ENCODE results near the gene AP2A2. TPM values are rescaled to one million over a fixed set of nuclear protein-coding genes. Genes with fewer than 3 reads are reported as not detected.

Gene AP2A2
- total RNA-seq, 1 donor = 50.7 TPM

- Histone ChIP-seq H3K9me3 (ENCODE audit: low read depth, low read length) (no peaks in the 10 kb centered on the region), H3K4me1 (ENCODE audit: insufficient read depth, low read length) (no peaks in the 10 kb centered on the region), H3K27ac (ENCODE audit: low read depth, low read length) (no peak overlapping the region), H4K20me1 (ENCODE audit: insufficient read depth, low read length) (no peaks in the 10 kb centered on the region), H3K36me3 (ENCODE audit: insufficient read depth, low read length) (no peaks in the 10 kb centered on the region), H2AFZ (ENCODE audit: low read length) (no peak overlapping the region), H3K4me2 (ENCODE audit: insufficient read depth, low read length) (no peak overlapping the region), H3K79me2 (ENCODE audit: insufficient read depth, low read length) (no peaks in the 10 kb centered on the region), H3K27me3 (ENCODE audit: insufficient read depth, low read length) (no peaks in the 10 kb centered on the region), H3K4me3 (ENCODE audit: insufficient read depth, low read length) (no peak overlapping the region)
- TF ChIP-seq CTCF (IDR thresholded peaks at IDR 0.05; ENCODE audit: extremely low read depth, low read depth, low read length) = no peak
- no peak for DNase-seq (ENCODE audit: insufficient read length, low spot score, missing footprints)
Measured at GRCh38 chr11:1034456-1035295, 109.0 kb downstream of the AP2A2 start.

DNA sequence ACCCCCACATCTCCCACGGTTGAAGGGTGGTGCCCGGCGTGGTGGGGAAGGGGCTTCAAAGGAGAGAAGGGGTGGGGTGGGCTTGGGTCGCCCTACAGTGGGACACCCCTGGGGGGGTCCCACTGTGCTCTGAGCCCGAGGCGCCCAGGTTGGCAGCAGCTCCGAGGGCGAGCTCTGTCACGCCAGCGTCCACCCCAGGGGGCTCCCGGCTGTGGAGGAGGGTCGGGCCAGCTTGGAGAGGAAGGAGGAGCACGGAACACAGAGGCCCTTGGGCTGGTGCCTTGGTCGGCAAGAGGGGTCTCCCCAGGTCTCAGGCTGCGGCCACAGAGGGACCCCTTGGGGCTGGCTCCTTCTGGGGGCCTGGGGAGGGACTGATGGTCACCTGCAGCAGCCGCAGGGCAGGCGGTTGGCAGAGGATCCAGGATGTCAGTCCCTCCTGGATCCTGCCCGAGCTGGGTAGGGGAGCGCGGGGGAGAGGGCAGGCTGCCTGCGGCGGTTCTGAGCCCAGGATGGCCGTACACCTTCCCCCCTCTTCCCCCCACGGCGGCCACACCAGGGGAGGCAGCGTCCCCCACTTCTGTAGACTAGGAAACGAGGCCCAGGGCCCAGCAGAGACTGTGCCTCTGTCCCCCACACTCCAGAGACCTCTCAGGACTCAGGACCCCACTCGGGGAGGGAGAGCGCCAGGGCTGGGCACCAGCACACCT lies 110.1 kb downstream of the AP2A2 start:
- no peaks in the 10 kb centered on the region for H4K20me1 ChIP-seq (ENCODE audit: insufficient read depth, low read length)
- H3K4me3 ChIP-seq (ENCODE audit: insufficient read depth, low read length) = no peak overlapping the region
- peaks cover 2% of the 10 kb centered on the region for H3K4me1 ChIP-seq (ENCODE audit: insufficient read depth, low read length)
- no peaks in the 10 kb centered on the region for H3K27me3 ChIP-seq (ENCODE audit: insufficient read depth, low read length)
- DNase-seq (ENCODE audit: insufficient read length, low spot score, missing footprints) = no peak
- no peaks in the 10 kb centered on the region for H3K9me3 ChIP-seq (ENCODE audit: low read depth, low read length)
- no peak overlapping the region for H3K4me2 ChIP-seq (ENCODE audit: insufficient read depth, low read length)
- no peaks in the 10 kb centered on the region for H3K36me3 ChIP-seq (ENCODE audit: insufficient read depth, low read length)
- no peak for TF ChIP-seq CTCF (IDR thresholded peaks at IDR 0.05; ENCODE audit: extremely low read depth, low read depth, low read length)
- no peaks in the 10 kb centered on the region for H3K79me2 ChIP-seq (ENCODE audit: insufficient read depth, low read length)
- H3K27ac ChIP-seq (ENCODE audit: low read depth, low read length) = no peak overlapping the region
- H2AFZ ChIP-seq (ENCODE audit: low read length) = no peak overlapping the region

DNA sequence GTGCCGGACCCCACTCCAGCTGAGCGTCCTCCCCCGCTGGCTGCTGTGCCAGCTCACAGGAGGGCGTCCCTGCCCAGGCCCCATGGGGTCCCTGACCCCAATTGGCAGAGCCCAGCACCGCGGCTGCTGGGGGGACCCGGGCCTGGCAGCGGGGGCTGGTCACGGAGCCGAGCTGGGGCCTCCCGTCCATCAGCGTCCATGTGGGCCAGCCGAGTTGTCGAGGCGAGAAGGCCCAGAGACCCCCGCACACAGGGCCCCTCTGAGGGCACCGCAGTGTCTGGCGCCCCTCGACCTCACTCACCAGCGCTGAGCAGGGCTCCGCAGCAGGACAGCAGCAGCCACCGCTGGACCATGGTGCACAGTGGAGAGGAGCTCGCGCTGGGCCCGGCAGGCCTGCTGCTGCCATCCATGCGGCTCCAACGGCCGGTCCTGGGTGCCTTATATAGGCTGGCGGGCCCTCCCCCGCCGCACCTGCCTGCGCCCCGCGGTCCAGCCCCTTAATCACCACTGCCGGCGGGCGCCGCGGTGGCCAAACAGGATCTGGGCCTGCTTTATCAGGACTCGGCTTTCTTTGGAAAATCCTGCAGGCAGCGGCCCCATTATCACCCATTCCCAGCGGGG lies 110.7 kb downstream of the AP2A2 start, which contains the start of gene MUC6:
TSS of gene MUC6 (minus strand) at position 416 of the 621 bp plus-strand sequence. CDS start at position 353, 63 bp downstream.
- Histone ChIP-seq H4K20me1 (ENCODE audit: insufficient read depth, low read length) (no peaks in the 10 kb centered on the region), H2AFZ (ENCODE audit: low read length) (no peak within 1 kb of the TSS), H3K4me3 (ENCODE audit: insufficient read depth, low read length) (no peak within 1 kb of the TSS), H3K4me1 (ENCODE audit: insufficient read depth, low read length) (peaks cover 2% of the 10 kb centered on the region), H3K9me3 (ENCODE audit: low read depth, low read length) (no peaks in the 10 kb centered on the region), H3K79me2 (ENCODE audit: insufficient read depth, low read length) (no peaks in the 10 kb centered on the region), H3K4me2 (ENCODE audit: insufficient read depth, low read length) (no peak within 1 kb of the TSS), H3K27me3 (ENCODE audit: insufficient read depth, low read length) (no peaks in the 10 kb centered on the region), H3K36me3 (ENCODE audit: insufficient read depth, low read length) (no peaks in the 10 kb centered on the region), H3K27ac (ENCODE audit: low read depth, low read length) (no peak within 1 kb of the TSS)
- DNase-seq (ENCODE audit: insufficient read length, low spot score, missing footprints) = no peak
- no peak for TF ChIP-seq CTCF (IDR thresholded peaks at IDR 0.05; ENCODE audit: extremely low read depth, low read depth, low read length)

DNA sequence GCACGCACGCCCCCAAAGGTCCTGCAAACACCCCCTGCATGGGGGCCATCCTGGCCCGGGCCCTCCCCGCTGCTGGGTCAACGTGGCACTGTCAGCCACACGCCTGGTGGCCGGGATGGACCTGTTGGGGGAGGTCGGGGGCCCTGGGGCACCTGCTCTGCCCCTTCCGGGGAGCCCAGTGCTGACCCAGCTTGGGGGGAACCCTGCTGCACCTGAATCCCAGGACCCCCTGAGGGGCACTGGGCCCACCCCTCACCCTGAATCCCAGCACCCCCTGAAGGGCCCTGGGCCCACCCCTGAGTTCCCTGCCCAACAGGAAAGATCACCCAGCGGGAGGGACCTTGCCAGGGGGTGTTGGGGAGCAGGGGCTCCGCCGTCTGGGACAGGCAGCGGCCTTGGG lies 111.3 kb downstream of the AP2A2 start:
- Histone ChIP-seq H2AFZ (ENCODE audit: low read length) (no peak overlapping the region), H3K4me2 (ENCODE audit: insufficient read depth, low read length) (no peak overlapping the region), H3K36me3 (ENCODE audit: insufficient read depth, low read length) (no peaks in the 10 kb centered on the region), H3K27ac (ENCODE audit: low read depth, low read length) (no peak overlapping the region), H3K27me3 (ENCODE audit: insufficient read depth, low read length) (no peaks in the 10 kb centered on the region), H4K20me1 (ENCODE audit: insufficient read depth, low read length) (no peaks in the 10 kb centered on the region), H3K4me3 (ENCODE audit: insufficient read depth, low read length) (no peak overlapping the region), H3K79me2 (ENCODE audit: insufficient read depth, low read length) (no peaks in the 10 kb centered on the region), H3K4me1 (ENCODE audit: insufficient read depth, low read length) (peaks cover 2% of the 10 kb centered on the region), H3K9me3 (ENCODE audit: low read depth, low read length) (no peaks in the 10 kb centered on the region)
- no peak for DNase-seq (ENCODE audit: insufficient read length, low spot score, missing footprints)
- no peak for TF ChIP-seq CTCF (IDR thresholded peaks at IDR 0.05; ENCODE audit: extremely low read depth, low read depth, low read length)
